A375 (cell line): ENCODE measurements around the gene IVL. TPM values are rescaled to one million over a fixed set of nuclear protein-coding genes. Genes with fewer than 3 reads are reported as not detected.

ENCODE experiments used
- total RNA-seq: library from RNA; depleted of rRNA; stranded (reverse); fragments of >200 nt; shearing (Covaris generic); gene quantifications from 2 replicates; pipeline ENCODE4 v1.2.3, GENCODE V29; 2014; rRNA removed

IVL gene, protein sequence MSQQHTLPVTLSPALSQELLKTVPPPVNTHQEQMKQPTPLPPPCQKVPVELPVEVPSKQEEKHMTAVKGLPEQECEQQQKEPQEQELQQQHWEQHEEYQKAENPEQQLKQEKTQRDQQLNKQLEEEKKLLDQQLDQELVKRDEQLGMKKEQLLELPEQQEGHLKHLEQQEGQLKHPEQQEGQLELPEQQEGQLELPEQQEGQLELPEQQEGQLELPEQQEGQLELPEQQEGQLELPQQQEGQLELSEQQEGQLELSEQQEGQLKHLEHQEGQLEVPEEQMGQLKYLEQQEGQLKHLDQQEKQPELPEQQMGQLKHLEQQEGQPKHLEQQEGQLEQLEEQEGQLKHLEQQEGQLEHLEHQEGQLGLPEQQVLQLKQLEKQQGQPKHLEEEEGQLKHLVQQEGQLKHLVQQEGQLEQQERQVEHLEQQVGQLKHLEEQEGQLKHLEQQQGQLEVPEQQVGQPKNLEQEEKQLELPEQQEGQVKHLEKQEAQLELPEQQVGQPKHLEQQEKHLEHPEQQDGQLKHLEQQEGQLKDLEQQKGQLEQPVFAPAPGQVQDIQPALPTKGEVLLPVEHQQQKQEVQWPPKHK
- total RNA-seq: 0.08 TPM in 1 of 2 replicates, not detected in the other

DNA sequence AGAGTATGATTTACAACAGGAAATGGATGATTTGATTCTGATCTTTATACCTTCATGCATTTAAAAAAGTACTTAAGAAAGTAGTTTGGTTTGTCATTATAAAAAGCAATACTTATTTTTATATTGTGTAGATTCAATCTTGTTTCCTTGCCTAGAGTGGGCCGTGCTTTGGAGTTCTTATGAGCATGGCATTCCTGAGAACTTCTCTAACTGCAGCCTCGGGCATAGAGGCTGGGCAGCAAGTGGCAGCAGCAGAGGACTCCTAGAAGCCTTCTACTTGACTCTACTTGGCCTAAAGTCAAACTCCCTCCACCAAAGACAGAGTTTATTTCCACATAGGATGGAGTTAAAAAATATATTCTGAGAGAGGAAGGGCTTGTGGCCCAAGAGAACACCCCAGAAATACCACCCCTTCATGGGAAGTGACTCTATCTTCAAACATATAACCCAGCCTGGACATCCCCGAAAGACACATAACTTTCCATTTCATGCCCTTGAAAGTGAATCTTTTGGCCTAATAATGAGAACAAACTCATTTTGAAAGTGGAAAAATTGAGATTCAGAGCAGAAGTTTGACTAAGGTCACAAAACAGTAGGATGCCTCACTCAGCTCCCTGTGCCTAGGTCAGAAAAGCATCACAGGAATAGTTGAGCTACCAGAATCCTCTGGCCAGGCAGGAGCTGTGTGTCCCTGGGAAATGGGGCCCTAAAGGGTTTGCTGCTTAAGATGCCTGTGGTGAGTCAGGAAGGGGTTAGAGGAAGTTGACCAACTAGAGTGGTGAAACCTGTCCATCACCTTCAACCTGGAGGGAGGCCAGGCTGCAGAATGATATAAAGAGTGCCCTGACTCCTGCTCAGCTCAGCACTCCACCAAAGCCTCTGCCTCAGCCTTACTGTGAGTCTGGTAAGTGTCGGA is at the start of gene IVL:
Gene IVL (plus strand): TSS at position 861 of the 916 bp plus-strand sequence. CDS start 1,252 bp downstream, outside the sequence.

DNA sequence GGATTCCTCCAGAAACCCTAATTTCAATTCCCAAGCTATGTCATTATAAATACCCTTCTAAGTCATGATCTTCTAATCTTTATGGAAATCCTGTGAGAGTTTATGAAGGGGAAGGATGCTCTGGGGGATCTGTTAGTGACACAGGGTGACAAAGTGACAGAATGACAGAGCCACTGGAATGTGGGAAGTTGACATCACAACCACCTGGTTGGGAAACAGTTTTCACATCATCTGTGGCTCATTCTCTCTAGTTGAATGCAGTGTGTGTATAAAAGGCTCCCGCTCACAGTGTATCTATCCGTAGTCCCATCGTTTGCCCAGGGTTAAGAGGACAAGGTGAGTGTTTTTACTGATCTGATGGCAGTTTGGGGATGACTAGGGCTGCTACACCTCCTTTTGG is 48.6 kb upstream of the IVL start, which contains the start of gene LCE7A:
Gene LCE7A (plus strand): TSS at position 301 of the 400 bp plus-strand sequence. CDS start 702 bp downstream, outside the sequence.

DNA sequence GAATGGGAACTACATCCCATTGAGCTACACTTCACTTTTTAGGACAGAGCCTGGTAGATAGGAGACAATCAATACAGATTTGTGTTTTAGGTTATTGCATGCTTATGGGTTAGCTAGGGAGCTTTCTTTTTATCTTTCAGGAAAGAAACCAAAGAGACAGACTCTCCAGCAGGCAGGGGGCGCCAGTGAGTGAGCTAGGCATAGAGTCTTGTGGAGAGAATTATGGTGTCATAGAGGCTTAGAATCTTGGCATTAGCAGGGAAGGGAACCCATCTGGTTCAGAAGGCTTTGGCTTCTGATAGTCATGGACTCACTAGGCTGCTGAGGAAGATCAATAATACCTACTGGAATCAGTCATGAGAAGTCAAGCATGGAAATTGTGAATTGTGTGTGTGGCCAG is 30.3 kb upstream of the IVL start, which contains the start of gene SMCP:
Gene SMCP (plus strand): TSS at position 281 of the 400 bp plus-strand sequence. CDS start 6,101 bp downstream, outside the sequence.

DNA sequence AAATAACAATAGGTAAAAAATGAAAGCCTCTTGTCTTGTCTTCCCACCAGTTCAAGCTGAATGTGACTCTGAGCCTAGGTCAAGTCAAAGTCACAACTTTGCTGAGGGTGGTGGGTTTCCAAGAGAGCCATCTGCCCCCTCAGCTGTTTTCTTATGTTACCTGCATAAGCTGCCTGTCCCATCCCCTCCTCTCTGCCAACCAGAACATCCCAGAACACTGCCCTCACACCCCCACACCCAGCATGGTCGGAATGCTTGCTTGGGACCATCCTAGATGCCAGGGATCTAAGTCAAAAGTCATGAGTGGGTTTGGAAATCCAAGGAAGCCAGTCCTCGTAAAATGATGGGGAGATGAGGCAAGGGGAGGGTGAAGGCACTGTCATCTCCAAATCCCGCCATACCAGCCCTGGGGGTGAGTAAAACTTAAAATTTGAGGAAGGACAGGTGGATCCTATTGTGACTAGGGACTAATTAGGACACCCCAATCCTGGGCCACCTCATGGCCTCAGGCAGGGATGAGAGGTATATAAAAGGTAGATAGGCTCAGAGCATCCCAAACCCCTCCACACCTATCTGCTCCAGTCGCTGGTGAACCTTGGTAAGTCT is 38.4 kb downstream of the IVL start, which contains the start of gene SPRR5:
Gene SPRR5 (plus strand): TSS at position 556 of the 606 bp plus-strand sequence. CDS start 1,349 bp downstream, outside the sequence.

Other genes starting within 250 kb of the IVL start
- gene LCE2D, start 245.2 kb upstream of the IVL start, total RNA-seq: not detected in 2 replicates
- not detected in 2 replicates for gene LCE2C, start 233.3 kb upstream of the IVL start, total RNA-seq
- not detected in 2 replicates for gene LCE2B, start 222.4 kb upstream of the IVL start, total RNA-seq
- gene LCE2A, start 210.2 kb upstream of the IVL start, total RNA-seq: not detected in 2 replicates
- not detected in 2 replicates for gene LCE4A, start 200.4 kb upstream of the IVL start, total RNA-seq
- gene KPRP, start 150.5 kb upstream of the IVL start, total RNA-seq: not detected in 2 replicates
- not detected in 2 replicates for gene LCE1F, start 133.4 kb upstream of the IVL start, total RNA-seq
- gene LCE1E, start 122.3 kb upstream of the IVL start, total RNA-seq: not detected in 2 replicates
- gene LCE1D, start 111.8 kb upstream of the IVL start, total RNA-seq: not detected in 2 replicates
- gene LCE1C, start 101.9 kb upstream of the IVL start, total RNA-seq: not detected in 2 replicates
- gene LCE1B, start 96.6 kb upstream of the IVL start, total RNA-seq: not detected in 2 replicates
- not detected in 2 replicates for gene LCE1A, start 81.1 kb upstream of the IVL start, total RNA-seq
- not detected in 2 replicates for gene LCE6A, start 65.7 kb upstream of the IVL start, total RNA-seq
- not detected in 2 replicates for gene LCE7A, start 48.5 kb upstream of the IVL start, total RNA-seq
- not detected in 2 replicates for gene SMCP, start 30.2 kb upstream of the IVL start, total RNA-seq
- not detected in 2 replicates for gene SPRR5, start 38.7 kb downstream of the IVL start, total RNA-seq
- gene SPRR4, start 62.1 kb downstream of the IVL start, total RNA-seq: not detected in 2 replicates
- not detected in 2 replicates for gene SPRR1A, start 75.5 kb downstream of the IVL start, total RNA-seq
- gene SPRR3, start 93.2 kb downstream of the IVL start, total RNA-seq: not detected in 2 replicates
- gene SPRR1B, start 122.7 kb downstream of the IVL start, total RNA-seq: not detected in 2 replicates
- 0.40 and 1.4 TPM in 2 replicates for gene SPRR2D, start 132.6 kb downstream of the IVL start, total RNA-seq
- gene SPRR2A, start 149.0 kb downstream of the IVL start, total RNA-seq: not detected in 2 replicates
- not detected in 2 replicates for gene SPRR2B, start 163.1 kb downstream of the IVL start, total RNA-seq
- gene SPRR2E, start 186.0 kb downstream of the IVL start, total RNA-seq: not detected in 2 replicates
- not detected in 2 replicates for gene SPRR2F, start 205.0 kb downstream of the IVL start, total RNA-seq
- not detected in 2 replicates for gene SPRR2G, start 242.3 kb downstream of the IVL start, total RNA-seq